Activated CD4-positive, alpha-beta T cell treated with anti-CD3 and anti-CD28 coated beads, Interleukin-2, amount 10 ng/mL, durations not matched to agents 24 days and 14 days (primary cell): ENCODE measurements around the gene MANBA. TPM values are rescaled to one million over a fixed set of nuclear protein-coding genes. Genes with fewer than 3 reads are reported as not detected.

Experiments
- DNase-seq: peaks from one replicate; pipeline ENCODE4 v3.0.0; 2022
- H3K27ac Mint-ChIP-seq: one replicate; pipeline ENCODE4 v1.8.0; 2022; ENCODE audit warnings: mild to moderate bottlenecking, mixed read lengths
- H3K27me3 Mint-ChIP-seq: one replicate; pipeline ENCODE4 v1.8.0; 2022; ENCODE audit warnings: mixed read lengths
- H3K36me3 Mint-ChIP-seq: one replicate; pipeline ENCODE4 v1.8.0; 2022; ENCODE audit warnings: low read depth, mild to moderate bottlenecking, mixed read lengths
- H3K4me1 Mint-ChIP-seq: one replicate; pipeline ENCODE4 v1.8.0; 2021; ENCODE audit warnings: mixed read lengths
- H3K4me3 Mint-ChIP-seq: one replicate; pipeline ENCODE4 v1.8.0; 2022; ENCODE audit warnings: mild to moderate bottlenecking, moderate library complexity, mixed read lengths
- H3K9me3 Mint-ChIP-seq: one replicate; pipeline ENCODE4 v1.8.0; 2021; ENCODE audit warnings: mixed read lengths
- intact Hi-C: fragments of 100-400 bp; cut with micrococcal nuclease; formaldehyde crosslinking; loops from one replicate; pipeline ENCODE4 v1.15.1; 2023
- total RNA-seq: library from RNA; stranded (reverse); gene quantifications from 2 replicates; pipeline ENCODE4 v1.2.3, GENCODE V29; 2022

The MANBA gene
- total RNA-seq, 1 donor from 2014 or later: 9.4 TPM

DNA sequence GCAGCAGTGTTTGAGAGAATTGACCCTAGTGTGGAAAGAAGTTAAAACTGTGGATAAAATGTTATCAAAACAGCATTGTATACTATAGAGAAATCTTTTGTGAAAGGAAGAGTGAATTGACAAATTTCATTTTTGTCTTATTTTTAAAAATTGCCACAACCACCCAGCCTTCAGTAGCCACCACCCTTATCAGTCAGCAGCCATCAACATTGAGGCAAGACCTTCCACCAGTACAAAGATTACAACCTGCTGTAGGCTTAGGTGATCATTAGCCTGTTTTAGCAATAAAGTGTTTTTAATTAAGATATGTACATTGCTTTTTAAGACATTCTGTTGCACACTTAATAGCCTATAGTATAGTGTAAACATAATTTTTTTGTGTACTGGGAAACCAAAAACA lies 168.5 kb downstream of the MANBA start:
- Mint-ChIP-seq H3K27ac (peak overlapping the region; percentile 22), H3K36me3 (peaks cover 81% of the 10 kb centered on the region), H3K4me3 (peak overlapping the region; percentile 1), H3K9me3 (peaks cover 16% of the 10 kb centered on the region), H3K4me1 (peaks cover 78% of the 10 kb centered on the region), H3K27me3 (no peaks in the 10 kb centered on the region)
- no peak for DNase-seq
- intact Hi-C loops: no loop called here

GRCh38 chr4:102589743-102590142 lies 171.0 kb downstream of the MANBA start:
- intact Hi-C loops: loop anchor here (5.0 to 10.0 kb wide), 3 partner anchors 37 to 1265 kb away; partner anchors contain the start of gene NFKB1
- Mint-ChIP-seq H3K4me3 (peak overlapping the region; percentile 10), H3K36me3 (peaks cover 79% of the 10 kb centered on the region), H3K27ac (peak overlapping the region; percentile 51), H3K4me1 (peaks cover 85% of the 10 kb centered on the region), H3K9me3 (peaks cover 16% of the 10 kb centered on the region), H3K27me3 (no peaks in the 10 kb centered on the region)
- DNase-seq: no peak

GRCh38 chr4:102586644-102587021 lies 174.1 kb downstream of the MANBA start:
- H3K4me3 Mint-ChIP-seq: peak overlapping the region; percentile 36
- H3K27me3 Mint-ChIP-seq: no peaks in the 10 kb centered on the region
- peak overlapping the region; percentile 61 for H3K27ac Mint-ChIP-seq
- H3K4me1 Mint-ChIP-seq: peaks cover 71% of the 10 kb centered on the region
- peak; percentile 90 for DNase-seq
- intact Hi-C loops: loop anchor here (2.0 to 10.0 kb wide), 4 partner anchors 34 to 1262 kb away; partner anchors contain the start of gene NFKB1
- H3K9me3 Mint-ChIP-seq: peaks cover 7% of the 10 kb centered on the region
- H3K36me3 Mint-ChIP-seq: peaks cover 79% of the 10 kb centered on the region

DNA sequence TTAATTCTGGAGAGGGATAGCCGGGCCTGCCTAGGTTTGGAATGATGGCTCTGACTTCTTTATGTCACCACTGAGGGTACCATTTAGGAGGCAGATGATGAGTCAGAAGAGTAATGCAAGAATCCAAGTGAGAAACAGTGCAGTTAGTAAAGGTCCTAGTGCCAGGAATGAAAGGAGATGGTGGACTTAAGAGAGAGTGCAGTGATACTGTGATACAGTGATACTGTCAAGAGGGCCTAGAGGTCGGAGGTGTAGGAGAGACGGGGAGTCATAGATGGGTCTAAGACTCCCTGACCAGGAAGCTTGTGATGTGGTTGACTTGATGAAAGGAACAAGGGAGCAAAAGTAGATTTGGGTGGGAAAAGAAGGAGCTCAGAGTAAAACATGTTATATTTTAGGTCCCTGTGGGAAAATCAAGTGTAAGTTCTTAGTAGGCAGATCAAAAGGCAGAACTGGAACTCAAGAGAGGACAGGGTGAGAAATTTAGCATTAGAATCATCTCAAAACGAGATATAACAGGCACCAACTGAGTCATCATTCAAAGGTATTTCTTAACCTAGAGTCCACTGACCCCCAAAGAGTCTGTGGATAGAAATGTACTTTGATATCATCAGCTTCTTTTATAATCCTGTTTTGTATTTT lies 174.6 kb downstream of the MANBA start:
- Mint-ChIP-seq H3K4me3 (peak overlapping the region; percentile 36), H3K4me1 (peaks cover 70% of the 10 kb centered on the region), H3K27ac (peak overlapping the region; percentile 61), H3K27me3 (no peaks in the 10 kb centered on the region), H3K9me3 (peaks cover 4% of the 10 kb centered on the region), H3K36me3 (peaks cover 77% of the 10 kb centered on the region)
- no peak for DNase-seq
- intact Hi-C loops: loop anchor here (2.0 to 10.0 kb wide), 4 partner anchors 34 to 1261 kb away; partner anchors contain the start of gene NFKB1

GRCh38 chr4:102585329-102585728 lies 175.4 kb downstream of the MANBA start:
- Mint-ChIP-seq H3K9me3 (peaks cover 4% of the 10 kb centered on the region), H3K4me1 (peaks cover 67% of the 10 kb centered on the region), H3K36me3 (peaks cover 73% of the 10 kb centered on the region), H3K4me3 (peak overlapping the region; percentile 36), H3K27me3 (no peaks in the 10 kb centered on the region), H3K27ac (peak overlapping the region; percentile 61)
- intact Hi-C loops: loop anchor here (1.0 to 10.0 kb wide), 5 partner anchors 13 to 1261 kb away; partner anchors contain the start of gene NFKB1
- no peak for DNase-seq

- peaks cover 65% of the 10 kb centered on the region for H3K4me1 Mint-ChIP-seq
- H3K27me3 Mint-ChIP-seq: no peaks in the 10 kb centered on the region
- H3K4me3 Mint-ChIP-seq: no peak overlapping the region
- H3K27ac Mint-ChIP-seq: no peak overlapping the region
- DNase-seq: no peak
- intact Hi-C loops: loop anchor here (2.0 to 10.0 kb wide), 2 partner anchors 29 to 1259 kb away; no protein-coding TSS in a partner anchor
- H3K36me3 Mint-ChIP-seq: peaks cover 71% of the 10 kb centered on the region
- H3K9me3 Mint-ChIP-seq: no peaks in the 10 kb centered on the region
Observed at GRCh38 chr4:102584091-102584490, 176.7 kb downstream of the MANBA start.

Other genes with a start within 250 kb of the MANBA start
- gene UBE2D3, start 66.6 kb upstream of the MANBA start, total RNA-seq: 488 TPM in 2 replicates
- gene CISD2, start 108.0 kb upstream of the MANBA start, total RNA-seq: 43.9 and 48.5 TPM in 2 replicates